ENCODE data around the gene ITPR1. TPM values are rescaled to one million over a fixed set of nuclear protein-coding genes. Genes with fewer than 3 reads are reported as not detected.

ITPR1 gene
- total and polyA plus RNA-seq, 10 of the 15 experiments (the other 5 are each of a cell fraction or from before 2014, with no cell fraction given), result 12.2 to 239 (median 28.4) TPM

- TF ChIP-seq ZNF592 (IDR thresholded peaks at IDR 0.05) (0 out of 2 replicates have a peak, but pooled peaks have one; percentile 37), IRF3 (IDR thresholded peaks at IDR 0.05) (no peak), CHD2 (IDR thresholded peaks at IDR 0.05; ENCODE audit: borderline replicate concordance, low read depth, low read length) (0 out of 2 replicates have a peak, but pooled peaks have one; percentile 17), IRF4 (IDR thresholded peaks at IDR 0.05; ENCODE audit: low read depth, low read length) (no peak), ESRRA (IDR thresholded peaks at IDR 0.05; ENCODE audit: low read length) (peak; percentile 8; the same call in 1 of the 2 replicates), ZBTB33 (IDR thresholded peaks at IDR 0.05) (no peak), SKIL (IDR thresholded peaks at IDR 0.05; ENCODE audit: low read depth, poor library complexity, severe bottlenecking) (no peak), ELK1 (IDR thresholded peaks at IDR 0.05; ENCODE audit: low read depth, low read length) (no peak), NR2F1 (conservative IDR thresholded peaks at IDR 0.05) (no peak; the same call in 1 of the 2 replicates), ATF7 (IDR thresholded peaks at IDR 0.05; ENCODE audit: low read depth) (no peak; the same call in 1 of the 2 replicates), ZNF274 (IDR thresholded peaks at IDR 0.05; ENCODE audit: insufficient read depth, insufficient read length) (no peak), SPI1 (IDR thresholded peaks at IDR 0.05; ENCODE audit: borderline replicate concordance, insufficient read depth, low read depth, low read length) (no peak), POLR2AphosphoS2 (IDR thresholded peaks at IDR 0.05; ENCODE audit: low read depth, low read length) (no peak; the same call in 1 of the 2 replicates), TARDBP (IDR thresholded peaks at IDR 0.05; ENCODE audit: borderline replicate concordance) (no peak), SRF (IDR thresholded peaks at IDR 0.05; ENCODE audit: low read depth in 2 of 2, low read length in 2 of 2) (0 out of 4 replicates have a peak, but pooled peaks of 1 of the 2 experiments have one; percentile 31), E2F4 (IDR thresholded peaks at IDR 0.05; ENCODE audit: low read depth, low read length) (no peak; the same call in 1 of the 2 replicates), ZNF217 (IDR thresholded peaks at IDR 0.05) (no peak)
These were observed 257.3 kb downstream of the ITPR1 start (continued) for GRCh38 chr3:4750306-4750968.

Data from GM12878 (cell line).